Measurements from ENCODE around the gene PATL1.
"Not testable (repeated sequence)": the region's sequence is repeated elsewhere in the genome, so short reads cannot be mapped to it uniquely, and the experiment has no call there.

Gene PATL1

GRCh38 chr11:59668950-59669610 lies at the start of gene PATL1:
PATL1 (minus strand) TSS chr11:59669037; CDS start chr11:59668895, 142 bp downstream.
- DNase-seq = peak; percentile 99

GRCh38 chr11:59716051-59716450 lies 47.2 kb upstream of the PATL1 start:
- DNase-seq = no peak

- DNase-seq = no peak
Measured at GRCh38 chr11:59713745-59714144, 44.9 kb upstream of the PATL1 start, which contains the start of gene OR10V1. OR10V1 (minus strand) TSS chr11:59713845; CDS start chr11:59713845, 0 bp downstream.

- no peak for DNase-seq
Measured at GRCh38 chr11:59710136-59710847, 41.5 kb upstream of the PATL1 start.

- no peak for DNase-seq
Measured at GRCh38 chr11:59708537-59708936, 39.7 kb upstream of the PATL1 start.

- no peak for DNase-seq
Measured at GRCh38 chr11:59707371-59707770, 38.5 kb upstream of the PATL1 start.

- no peak for DNase-seq
Measured at GRCh38 chr11:59706518-59707285, 37.9 kb upstream of the PATL1 start.

- DNase-seq = no peak
Measured at GRCh38 chr11:59705294-59705693, 36.5 kb upstream of the PATL1 start.

- not testable (repeated sequence) for DNase-seq
Measured at GRCh38 chr11:59703515-59703914, 34.7 kb upstream of the PATL1 start.

GRCh38 chr11:59700157-59700556 lies 31.3 kb upstream of the PATL1 start:
- not testable (repeated sequence) for DNase-seq

- DNase-seq = no peak
Measured at GRCh38 chr11:59698506-59698905, 29.7 kb upstream of the PATL1 start.

- no peak for DNase-seq
Measured at GRCh38 chr11:59692915-59693314, 24.1 kb upstream of the PATL1 start.

GRCh38 chr11:59691156-59691555 lies 22.3 kb upstream of the PATL1 start:
- no peak for DNase-seq

- DNase-seq = no peak
Measured at GRCh38 chr11:59689015-59689414, 20.2 kb upstream of the PATL1 start.

- not testable (repeated sequence) for DNase-seq
Measured at GRCh38 chr11:59681260-59681725, 12.5 kb upstream of the PATL1 start.

- DNase-seq = peak; percentile 78
Measured at GRCh38 chr11:59680287-59681154, 11.7 kb upstream of the PATL1 start.

- no peak for DNase-seq
Measured at GRCh38 chr11:59679347-59679746, 10.5 kb upstream of the PATL1 start.

- no peak for DNase-seq
Measured at GRCh38 chr11:59678813-59679165, 10.0 kb upstream of the PATL1 start.

GRCh38 chr11:59678118-59678812 lies 9.4 kb upstream of the PATL1 start:
- DNase-seq = no peak

GRCh38 chr11:59676205-59676604 lies 7.4 kb upstream of the PATL1 start:
- DNase-seq = no peak

GRCh38 chr11:59674291-59674690 lies 5.5 kb upstream of the PATL1 start:
- DNase-seq = no peak

- DNase-seq = no peak
Measured at GRCh38 chr11:59673291-59673690, 4.5 kb upstream of the PATL1 start.
